ENCODE measurements around the gene LRRC28.

Gene LRRC28

GRCh38 chr15:99424131-99424571 is 172.9 kb downstream of the LRRC28 start:
- Histone ChIP-seq H3K36me3 (ENCODE audit: control insufficient read depth in 2 of 2, insufficient read depth in 1 of 2, low read length in 2 of 2) (no peaks in the 10 kb centered on the region), H3K4me3 (ENCODE audit: low read depth, low read length) (no peak overlapping the region), H3K9me3 (ENCODE audit: control insufficient read depth, insufficient read depth, low read depth, low read length) (no peaks in the 10 kb centered on the region), H3K4me1 (ENCODE audit: control insufficient read depth, insufficient read depth, low read length) (no peaks in the 10 kb centered on the region), H3K27ac (ENCODE audit: extremely low read depth, low read depth, low read length) (no peak overlapping the region)
- POLR2A ChIA-PET, result no interaction called here
- CTCF ChIA-PET, result no interaction called here
- TF ChIP-seq ZNF660 (tag by site-specific recombination; IDR thresholded peaks at IDR 0.05) (no peak), RBAK (tag by site-specific recombination; IDR thresholded peaks at IDR 0.05) (no peak), ZNF561 (tag by site-specific recombination; IDR thresholded peaks at IDR 0.05; ENCODE audit: borderline replicate concordance) (no peak), ZNF521 (tag by site-specific recombination; IDR thresholded peaks at IDR 0.05) (no peak), ZNF530 (tag by site-specific recombination; IDR thresholded peaks at IDR 0.05; ENCODE audit: low read depth) (no peak), ZFP41 (tag by site-specific recombination; IDR thresholded peaks at IDR 0.05; ENCODE audit: borderline replicate concordance) (no peak), SETDB1 (IDR thresholded peaks at IDR 0.05; ENCODE audit: insufficient read length, low read length) (no peak), GFI1B (tag by site-specific recombination; IDR thresholded peaks at IDR 0.05) (no peak), ZNF449 (tag by site-specific recombination; IDR thresholded peaks at IDR 0.05) (no peak), PRDM1 (tag by site-specific recombination; IDR thresholded peaks at IDR 0.05) (no peak), ZNF48 (tag by site-specific recombination; IDR thresholded peaks at IDR 0.05) (no peak), ZNF629 (tag by site-specific recombination; IDR thresholded peaks at IDR 0.05) (no peak), ZNF350 (tag by site-specific recombination; IDR thresholded peaks at IDR 0.05) (no peak), HOXC10 (CRISPR knock-in tag; IDR thresholded peaks at IDR 0.05) (no peak), KLF8 (tag by site-specific recombination; IDR thresholded peaks at IDR 0.05) (no peak), KLF17 (tag by site-specific recombination; IDR thresholded peaks at IDR 0.05) (no peak)

GRCh38 chr15:99424978-99425656 is 173.8 kb downstream of the LRRC28 start:
- Histone ChIP-seq H3K4me1 (ENCODE audit: control insufficient read depth, insufficient read depth, low read length) (no peaks in the 10 kb centered on the region), H3K36me3 (ENCODE audit: control insufficient read depth in 2 of 2, insufficient read depth in 1 of 2, low read length in 2 of 2) (no peaks in the 10 kb centered on the region), H3K9me3 (ENCODE audit: control insufficient read depth, insufficient read depth, low read depth, low read length) (no peaks in the 10 kb centered on the region), H3K4me3 (ENCODE audit: low read depth, low read length) (no peak overlapping the region), H3K27ac (ENCODE audit: extremely low read depth, low read depth, low read length) (no peak overlapping the region)
- CTCF ChIA-PET, result interaction anchor here (1.2 kb wide), 1 partner anchor 279 kb away, joined by 4 read pairs; no protein-coding TSS in a partner anchor
- POLR2A ChIA-PET, result no interaction called here
- TF ChIP-seq MZF1 (tag by site-specific recombination; IDR thresholded peaks at IDR 0.05; ENCODE audit: borderline replicate concordance), result no peak
- TF ChIP-seq REPIN1 (tag by site-specific recombination; IDR thresholded peaks at IDR 0.05; ENCODE audit: low read depth), result no peak
- TF ChIP-seq PRDM1 (tag by site-specific recombination; IDR thresholded peaks at IDR 0.05), result no peak
- no peak for TF ChIP-seq ZNF239 (tag by site-specific recombination; IDR thresholded peaks at IDR 0.05)
- no peak for TF ChIP-seq BCL11A (tag by site-specific recombination; IDR thresholded peaks at IDR 0.05; ENCODE audit: low read depth)
- no peak for TF ChIP-seq ZNF843 (tag by site-specific recombination; IDR thresholded peaks at IDR 0.05)
- TF ChIP-seq ZNF426 (tag by site-specific recombination; IDR thresholded peaks at IDR 0.05), result no peak
- no peak for TF ChIP-seq ZBTB20 (tag by site-specific recombination; IDR thresholded peaks at IDR 0.05)
- no peak for TF ChIP-seq ZNF510 (tag by site-specific recombination; IDR thresholded peaks at IDR 0.05; ENCODE audit: insufficient replicate concordance)
- no peak for TF ChIP-seq ZNF169 (tag by site-specific recombination; IDR thresholded peaks at IDR 0.05)
- no peak for TF ChIP-seq FEZF1 (tag by site-specific recombination; IDR thresholded peaks at IDR 0.05)
- no peak for TF ChIP-seq ZNF514 (tag by site-specific recombination; IDR thresholded peaks at IDR 0.05)
- TF ChIP-seq ZNF26 (tag by site-specific recombination; IDR thresholded peaks at IDR 0.05), result no peak
- no peak for TF ChIP-seq ZNF223 (tag by site-specific recombination; IDR thresholded peaks at IDR 0.05)
- TF ChIP-seq PRDM6 (tag by site-specific recombination; IDR thresholded peaks at IDR 0.05), result no peak
- no peak for TF ChIP-seq ZNF660 (tag by site-specific recombination; IDR thresholded peaks at IDR 0.05)
- TF ChIP-seq ZEB2 (tag by site-specific recombination; IDR thresholded peaks at IDR 0.05), result no peak
- no peak for TF ChIP-seq ZNF549 (tag by site-specific recombination; IDR thresholded peaks at IDR 0.05)
